ENCODE measurements around the gene KCNQ1OT1. TPM values are rescaled to one million over a fixed set of nuclear protein-coding genes. Genes with fewer than 3 reads are reported as not detected.

The KCNQ1OT1 gene
- total and polyA plus RNA-seq, 4 donors, result 0.05 to 4.9 (median 0.61) TPM

- TF ChIP-seq FOXA2 (IDR thresholded peaks at IDR 0.05), result no peak
- TF ChIP-seq MAX (IDR thresholded peaks at IDR 0.05), result no peak
- no peak for TF ChIP-seq JUND (IDR thresholded peaks at IDR 0.05)
- no peak for TF ChIP-seq YY1 (IDR thresholded peaks at IDR 0.05)
- no peak for TF ChIP-seq TAF1 (conservative IDR thresholded peaks at IDR 0.05)
- no peak for TF ChIP-seq SP1 (IDR thresholded peaks at IDR 0.05)
- no peak for TF ChIP-seq EGR1 (IDR thresholded peaks at IDR 0.05; ENCODE audit: low read depth in 2 of 2)
- TF ChIP-seq FOXA1 (IDR thresholded peaks at IDR 0.05), result no peak
- Histone ChIP-seq H3K4me1 (ENCODE audit: control insufficient read depth in 4 of 4, insufficient read depth in 4 of 4, low read length in 3 of 4) (peaks cover 0 to 13% (median 0%) of the 10 kb centered on the region in 4 donors), H3K9ac (ENCODE audit: low read depth in 1 of 2, low read length in 2 of 2) (no peak overlapping the region), H3K4me3 (ENCODE audit: low read depth in 1 of 3, low read length in 3 of 3) (no peak overlapping the region), H3K27ac (ENCODE audit: low read depth in 1 of 2, low read length in 2 of 2) (no peak overlapping the region), H3K36me3 (ENCODE audit: control insufficient read depth in 4 of 4, insufficient read depth in 3 of 4, low read depth in 1 of 4, low read length in 3 of 4) (peaks cover 0 to 2% (median 0%) of the 10 kb centered on the region in 4 donors), H3K27me3 (ENCODE audit: control insufficient read depth in 4 of 4, insufficient read depth in 4 of 4, low read length in 3 of 4) (no peaks in the 10 kb centered on the region), H3K9me3 (ENCODE audit: control insufficient read depth in 4 of 4, low read length in 3 of 4) (no peaks in the 10 kb centered on the region)
- 95% methylated on average over 1 of the region's 1 CpG for WGBS
- DNase-seq (ENCODE audit: low spot score), result no peak
Observed at GRCh38 chr11:2687223-2687530, 12.6 kb downstream of the KCNQ1OT1 start.

- Histone ChIP-seq H3K9ac (ENCODE audit: low read depth in 1 of 2, low read length in 2 of 2) (no peak overlapping the region), H3K4me3 (ENCODE audit: low read depth in 1 of 3, low read length in 3 of 3) (no peak overlapping the region), H3K27me3 (ENCODE audit: control insufficient read depth in 4 of 4, insufficient read depth in 4 of 4, low read length in 3 of 4) (no peaks in the 10 kb centered on the region), H3K36me3 (ENCODE audit: control insufficient read depth in 4 of 4, insufficient read depth in 3 of 4, low read depth in 1 of 4, low read length in 3 of 4) (peaks cover 0 to 2% (median 0%) of the 10 kb centered on the region in 4 donors), H3K9me3 (ENCODE audit: control insufficient read depth in 4 of 4, low read length in 3 of 4) (no peaks in the 10 kb centered on the region), H3K27ac (ENCODE audit: low read depth in 1 of 2, low read length in 2 of 2) (no peak overlapping the region), H3K4me1 (ENCODE audit: control insufficient read depth in 4 of 4, insufficient read depth in 4 of 4, low read length in 3 of 4) (peaks cover 0 to 13% (median 0%) of the 10 kb centered on the region in 4 donors)
- TF ChIP-seq MAX (IDR thresholded peaks at IDR 0.05) (no peak), ATF3 (IDR thresholded peaks at IDR 0.05) (no peak), FOXA1 (IDR thresholded peaks at IDR 0.05) (no peak), ZBTB33 (IDR thresholded peaks at IDR 0.05) (no peak), GABPA (IDR thresholded peaks at IDR 0.05 in 1 of 2, conservative IDR thresholded peaks at IDR 0.05 in 1 of 2) (no peak), TAF1 (conservative IDR thresholded peaks at IDR 0.05) (no peak), RXRA (IDR thresholded peaks at IDR 0.05) (no peak), FOXA2 (IDR thresholded peaks at IDR 0.05) (no peak), NR2F2 (IDR thresholded peaks at IDR 0.05) (no peak), SP1 (IDR thresholded peaks at IDR 0.05) (no peak), HNF4G (IDR thresholded peaks at IDR 0.05) (no peak), CTCF (IDR thresholded peaks at IDR 0.05; ENCODE audit: low read depth, low read length, missing input control) (no peak), EGR1 (IDR thresholded peaks at IDR 0.05; ENCODE audit: low read depth in 2 of 2) (no peak), REST (IDR thresholded peaks at IDR 0.05) (no peak), RAD21 (IDR thresholded peaks at IDR 0.05) (no peak)
- no peak for DNase-seq (ENCODE audit: low spot score)
- 95% methylated on average over 7 of the region's 7 CpGs for WGBS
Observed at GRCh38 chr11:2686360-2687222, 13.2 kb downstream of the KCNQ1OT1 start.
